SK-N-SH (cell line): ENCODE measurements around the gene DACH1.

Experiments used
- GATA2 ChIP-seq: sonication (generic); formaldehyde crosslinking; IDR thresholded peaks from 2 replicates; pipeline ENCODE4 v1.5.0; 2020; ENCODE audit warnings: mild to moderate bottlenecking, missing genetic modification reagents
- TF ChIP-seq, protein P1 (sequence below): fragments of 150-350 bp; IDR thresholded peaks from 2 replicates; pipeline ENCODE4 v1.6.1; 2017; ENCODE audit warnings: antibody characterized with exemption, low read length, low read depth, borderline replicate concordance
- TF ChIP-seq, protein P2 (sequence below): IDR thresholded peaks from 2 replicates; pipeline ENCODE4 v1.4.0; 2012; ENCODE audit warnings: low read depth, borderline replicate concordance

DNA sequence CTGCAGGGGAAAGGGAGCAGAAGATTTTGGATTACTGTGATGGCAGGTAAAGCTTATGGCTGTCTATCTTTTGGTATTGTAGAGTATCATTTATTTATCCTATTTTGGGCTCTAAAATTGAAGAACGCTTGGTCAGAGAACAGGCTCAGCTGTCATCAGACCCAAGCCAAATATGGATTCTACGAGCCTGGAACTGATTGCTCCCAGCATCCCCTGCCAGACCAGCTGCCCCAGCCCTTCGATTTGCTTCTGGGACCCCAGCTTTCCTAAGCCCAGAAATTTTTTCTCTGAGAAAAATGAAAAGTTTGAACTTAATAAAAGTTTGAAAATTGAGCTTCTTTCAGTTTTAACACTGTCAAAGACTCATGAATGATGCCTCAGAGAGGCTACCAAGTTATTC lies 472.8 kb downstream of the DACH1 start:
- TF ChIP-seq, protein P1, sequence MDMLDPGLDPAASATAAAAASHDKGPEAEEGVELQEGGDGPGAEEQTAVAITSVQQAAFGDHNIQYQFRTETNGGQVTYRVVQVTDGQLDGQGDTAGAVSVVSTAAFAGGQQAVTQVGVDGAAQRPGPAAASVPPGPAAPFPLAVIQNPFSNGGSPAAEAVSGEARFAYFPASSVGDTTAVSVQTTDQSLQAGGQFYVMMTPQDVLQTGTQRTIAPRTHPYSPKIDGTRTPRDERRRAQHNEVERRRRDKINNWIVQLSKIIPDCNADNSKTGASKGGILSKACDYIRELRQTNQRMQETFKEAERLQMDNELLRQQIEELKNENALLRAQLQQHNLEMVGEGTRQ: no peak
- TF ChIP-seq, protein P2, sequence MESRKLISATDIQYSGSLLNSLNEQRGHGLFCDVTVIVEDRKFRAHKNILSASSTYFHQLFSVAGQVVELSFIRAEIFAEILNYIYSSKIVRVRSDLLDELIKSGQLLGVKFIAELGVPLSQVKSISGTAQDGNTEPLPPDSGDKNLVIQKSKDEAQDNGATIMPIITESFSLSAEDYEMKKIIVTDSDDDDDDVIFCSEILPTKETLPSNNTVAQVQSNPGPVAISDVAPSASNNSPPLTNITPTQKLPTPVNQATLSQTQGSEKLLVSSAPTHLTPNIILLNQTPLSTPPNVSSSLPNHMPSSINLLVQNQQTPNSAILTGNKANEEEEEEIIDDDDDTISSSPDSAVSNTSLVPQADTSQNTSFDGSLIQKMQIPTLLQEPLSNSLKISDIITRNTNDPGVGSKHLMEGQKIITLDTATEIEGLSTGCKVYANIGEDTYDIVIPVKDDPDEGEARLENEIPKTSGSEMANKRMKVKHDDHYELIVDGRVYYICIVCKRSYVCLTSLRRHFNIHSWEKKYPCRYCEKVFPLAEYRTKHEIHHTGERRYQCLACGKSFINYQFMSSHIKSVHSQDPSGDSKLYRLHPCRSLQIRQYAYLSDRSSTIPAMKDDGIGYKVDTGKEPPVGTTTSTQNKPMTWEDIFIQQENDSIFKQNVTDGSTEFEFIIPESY: no peak
- no peak for TF ChIP-seq GATA2 (CRISPR knock-in tag)
